Anterior cingulate cortex (tissue), 58 donors: ENCODE data around the gene CDH24.

Experiments
- DNase-seq, 58 donors: peaks; one replicate each; lab custom pipeline; 2025; lab: John Stamatoyannopoulos, UW

The CDH24 gene

DNA sequence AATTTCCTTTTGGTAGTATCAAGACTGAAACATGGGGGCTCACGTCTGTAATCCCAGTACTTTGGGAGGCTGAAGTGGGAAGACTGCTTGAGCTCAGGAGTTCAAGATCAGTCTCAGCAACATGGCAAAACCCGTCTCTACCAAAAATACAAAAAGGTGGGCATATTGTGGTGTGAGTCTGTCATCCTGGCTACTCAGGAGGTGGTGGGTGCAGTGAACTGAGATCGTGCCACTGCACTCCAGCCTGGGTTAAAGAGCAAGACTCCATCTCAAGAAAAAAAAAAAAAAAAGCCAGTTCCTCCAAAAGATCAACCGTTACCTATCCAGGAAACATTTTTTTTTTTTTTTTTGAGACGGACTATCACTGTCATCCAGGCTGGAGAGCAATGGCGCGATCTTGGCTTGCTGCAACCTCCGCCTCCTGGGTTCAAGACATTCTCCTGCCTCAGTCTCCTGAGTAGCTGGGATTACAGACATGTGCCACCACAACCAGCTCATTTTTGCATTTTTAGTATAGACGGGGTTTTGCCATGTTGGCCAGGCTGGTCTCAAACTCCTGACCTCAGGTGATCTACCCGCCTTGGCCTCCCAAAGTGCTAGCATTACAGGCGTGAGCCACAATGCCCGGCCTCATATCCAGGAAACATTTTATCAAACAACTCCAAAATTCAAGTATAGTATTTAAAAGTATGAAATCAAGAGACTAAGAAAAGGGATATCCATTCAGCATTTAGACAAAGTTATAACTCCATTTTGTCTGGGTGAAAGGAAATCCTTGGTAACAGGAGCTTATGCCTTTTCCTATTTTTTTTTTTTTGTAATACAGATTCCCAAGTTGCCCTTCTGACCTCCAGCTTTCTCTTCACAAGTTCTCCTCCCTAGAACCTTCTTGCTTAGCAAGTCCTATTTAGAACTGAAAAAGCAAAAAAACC is 34.2 kb upstream of the CDH24 start:
- no peak for DNase-seq

DNA sequence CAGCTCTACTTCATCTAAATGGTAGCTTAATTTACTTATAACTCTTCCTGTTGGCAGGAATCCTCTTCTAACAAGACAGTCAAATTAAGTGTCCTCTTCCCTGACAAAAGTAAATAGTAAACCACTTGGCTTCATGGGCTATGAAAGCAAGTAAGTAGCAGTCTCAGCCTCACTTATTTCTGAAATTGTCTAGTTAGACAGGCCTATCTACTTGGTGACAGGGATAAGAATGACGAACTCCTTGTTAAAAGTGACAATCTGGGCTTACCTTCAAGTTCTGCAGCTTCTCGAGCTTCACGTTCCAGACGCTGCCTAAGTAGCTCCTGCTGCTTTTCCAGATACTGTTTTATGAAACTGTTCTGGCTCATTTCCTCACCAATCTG is 32.9 kb upstream of the CDH24 start:
- DNase-seq = no peak

- no peak for DNase-seq
Observed at GRCh38 chr14:23089498-23090253, 32.4 kb upstream of the CDH24 start.

DNA sequence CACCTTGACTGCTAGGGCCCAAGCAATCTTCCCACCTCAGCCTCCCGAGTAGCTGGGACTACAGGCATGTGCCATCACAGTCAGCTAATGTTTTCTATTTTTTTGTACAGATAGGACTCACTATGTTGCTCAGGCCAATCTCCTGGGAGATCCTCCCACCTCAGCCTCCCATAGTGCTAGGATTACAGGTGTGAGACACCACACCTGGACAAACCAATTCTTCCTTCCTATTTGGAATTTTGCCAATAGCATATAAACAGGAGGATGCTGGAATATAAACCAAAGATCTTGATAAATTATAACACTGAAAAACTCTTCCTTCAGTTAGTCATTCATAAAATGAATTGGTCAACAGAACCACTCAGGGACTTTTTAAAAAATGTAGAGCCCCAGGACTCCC is 29.2 kb upstream of the CDH24 start:
- no peak for DNase-seq

DNA sequence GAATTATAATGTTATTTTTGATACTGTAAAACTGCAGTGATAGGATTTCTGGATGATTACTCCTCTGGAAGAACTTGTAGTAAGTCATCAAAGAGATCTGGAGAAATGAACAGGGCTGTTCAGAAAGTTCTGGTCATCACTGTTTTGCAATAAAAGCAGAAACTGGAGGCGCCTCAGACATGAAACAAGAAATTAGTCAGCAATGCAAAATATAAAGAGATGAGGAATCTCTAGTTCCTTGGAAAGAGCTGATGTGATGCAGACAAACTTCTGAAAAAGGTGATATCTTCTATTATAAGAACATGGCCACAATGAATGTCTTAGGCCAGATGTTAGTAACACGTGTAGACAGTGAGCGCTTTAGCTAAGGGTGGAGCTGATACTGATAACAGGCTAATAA is 28.1 kb upstream of the CDH24 start:
- DNase-seq = no peak

DNA sequence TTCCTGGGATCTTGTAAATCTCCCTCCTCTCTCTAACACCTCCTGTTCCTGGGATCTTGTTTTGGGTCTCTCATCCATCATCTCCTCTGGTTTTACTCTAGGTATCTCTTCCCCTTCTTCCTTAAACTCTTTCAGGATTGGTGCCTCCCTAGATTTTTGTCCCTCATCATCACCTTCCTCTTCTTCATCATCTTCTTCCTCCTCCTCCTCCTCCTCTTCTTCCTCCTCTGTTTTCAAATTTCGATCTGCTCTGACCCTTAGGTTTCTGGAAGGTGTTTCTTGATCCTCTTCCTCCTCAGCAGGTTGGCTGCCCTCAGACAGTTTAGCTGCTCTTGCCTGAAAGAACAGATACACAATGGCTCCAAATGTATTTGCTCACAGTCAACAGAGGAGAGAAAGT is 23.2 kb upstream of the CDH24 start:
- no peak for DNase-seq

- DNase-seq = no peak
Observed at GRCh38 chr14:23079716-23080115, 22.4 kb upstream of the CDH24 start.

DNA sequence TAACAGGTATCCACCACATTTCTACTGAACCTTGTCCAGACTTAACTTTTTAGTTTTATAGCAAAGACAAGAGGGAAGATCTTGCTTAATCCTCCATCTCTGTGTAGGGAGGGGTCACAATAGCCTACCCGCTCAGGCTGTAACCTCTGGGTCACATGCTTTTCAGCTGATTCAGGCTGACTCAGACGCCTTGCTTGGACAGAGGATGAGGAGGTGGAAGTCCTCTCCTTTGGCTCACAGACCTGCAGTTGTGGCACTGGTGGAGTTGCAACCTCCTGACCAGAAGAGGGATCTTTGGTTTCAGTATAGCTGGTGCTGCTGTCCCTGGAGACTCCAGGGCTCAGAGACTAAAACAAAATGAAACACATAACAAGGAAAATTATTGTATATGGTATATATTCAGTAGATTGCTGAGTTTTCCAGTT is 21.4 kb upstream of the CDH24 start:
- no peak for DNase-seq

- DNase-seq = no peak
Observed at GRCh38 chr14:23077962-23078361, 20.6 kb upstream of the CDH24 start.

- no peak for DNase-seq
Observed at GRCh38 chr14:23076785-23077408, 19.6 kb upstream of the CDH24 start.

- DNase-seq = no peak
Observed at GRCh38 chr14:23074906-23075305, 17.6 kb upstream of the CDH24 start.

DNA sequence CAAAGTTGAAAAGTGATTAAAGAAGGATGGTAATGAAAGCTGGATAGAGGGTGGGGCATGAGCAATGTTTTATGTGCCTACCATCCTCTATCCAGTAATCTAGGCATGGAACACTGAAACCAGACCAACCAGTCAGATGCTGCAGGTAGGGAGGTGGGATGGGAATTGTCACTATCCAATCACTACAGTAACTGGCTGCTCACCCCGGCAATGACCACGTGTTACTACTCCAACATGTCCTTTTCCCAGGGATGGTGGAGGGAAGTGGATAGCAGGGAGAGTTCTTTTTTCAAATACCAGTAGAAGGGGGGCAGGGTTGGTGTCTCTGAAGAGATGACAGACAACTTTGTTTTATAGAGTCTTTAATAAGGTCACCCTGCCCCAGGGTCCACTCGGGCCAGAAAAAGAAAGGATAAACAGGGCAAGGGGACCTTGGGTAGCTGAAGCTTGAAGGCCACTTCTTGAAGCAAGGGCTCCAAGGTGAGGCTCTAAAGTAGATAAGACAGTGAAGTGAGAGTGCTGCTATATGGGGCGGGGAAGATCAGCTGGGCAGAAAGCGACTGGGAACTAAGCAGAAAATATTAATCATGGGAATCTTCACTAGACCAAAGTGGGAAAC is 14.7 kb upstream of the CDH24 start:
- no peak for DNase-seq

- DNase-seq = no peak
Observed at GRCh38 chr14:23071244-23071920, 14.1 kb upstream of the CDH24 start.

- no peak for DNase-seq
Observed at GRCh38 chr14:23070262-23071129, 13.2 kb upstream of the CDH24 start.

DNA sequence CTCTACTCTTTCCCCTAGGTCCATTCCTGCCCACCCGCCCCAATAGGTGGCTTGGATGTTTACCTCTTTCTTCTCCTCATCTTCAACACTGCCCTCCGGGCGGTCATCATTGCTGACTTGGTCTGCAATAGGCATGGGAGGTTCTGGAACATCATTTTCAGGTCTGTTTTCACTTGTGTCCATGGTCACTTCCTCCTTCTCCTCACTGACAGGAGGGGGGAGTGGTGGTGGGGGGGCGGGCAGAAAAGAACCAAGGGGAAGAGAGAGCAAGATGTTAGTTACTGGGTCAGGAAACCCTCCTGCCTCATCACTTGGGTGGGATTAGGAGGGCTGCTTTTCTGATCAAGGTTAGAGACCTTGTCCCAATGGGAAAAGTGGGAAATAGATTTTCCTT is 12.1 kb upstream of the CDH24 start:
- DNase-seq = no peak

DNA sequence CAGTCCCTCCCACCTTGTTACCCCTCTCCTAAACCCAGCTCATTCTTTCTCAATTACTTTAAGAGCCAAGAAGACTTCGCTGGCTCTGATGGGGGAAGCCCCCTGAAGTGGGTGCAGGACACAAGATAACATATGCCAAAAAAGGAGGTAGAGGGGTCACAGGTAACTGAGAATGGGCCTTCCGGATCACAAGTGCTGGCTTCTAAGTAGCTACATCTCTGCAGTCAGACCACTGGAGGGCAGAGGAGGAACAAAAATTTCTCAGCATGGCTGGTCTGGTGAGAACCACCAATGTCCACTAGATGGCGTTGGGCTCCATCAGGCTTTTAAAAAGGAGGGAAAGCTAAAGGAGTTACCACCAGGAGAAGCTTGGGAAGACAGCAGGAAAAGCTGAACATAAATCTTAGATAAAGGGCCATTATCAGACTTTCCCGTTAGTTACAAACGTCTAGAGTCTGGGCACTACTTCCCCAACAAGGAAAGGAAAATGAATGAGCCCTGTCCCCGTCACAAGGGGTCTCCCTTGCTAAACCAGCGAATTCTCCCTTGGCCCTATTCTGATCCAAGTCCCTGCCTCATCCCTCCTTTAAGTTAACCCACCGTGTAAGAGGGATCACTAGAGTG is 11.6 kb upstream of the CDH24 start:
- no peak for DNase-seq

GRCh38 chr14:23067847-23068788 is 10.8 kb upstream of the CDH24 start:
- no peak for DNase-seq
